Activated naive CD4-positive, alpha-beta T cell treated with anti-CD3 and anti-CD28 coated beads for 36 hours (primary cell): ENCODE results near the gene KIF1A. TPM values are rescaled to one million over a fixed set of nuclear protein-coding genes. Genes with fewer than 3 reads are reported as not detected.
"Not testable (repeated sequence)": the region's sequence is repeated elsewhere in the genome, so short reads cannot be mapped to it uniquely, and the experiment has no call there.

ENCODE experiments used
- CTCF ChIA-PET: fragments of 350-600 bp; sonication (Branson Sonifier 250); formaldehyde crosslinking; loops from one replicate; lab custom pipeline; 2021; ENCODE audit warnings: antibody characterized with exemption; lab: Charles Lee
- DNase-seq: peaks from one replicate; pipeline ENCODE4 v3.0.0-alpha.2; 2020
- H3K27ac Mint-ChIP-seq: one replicate; pipeline ENCODE4 v1.8.0; 2021; ENCODE audit warnings: mild to moderate bottlenecking, mixed read lengths
- H3K27me3 Mint-ChIP-seq: one replicate; pipeline ENCODE4 v1.8.0; 2021; ENCODE audit warnings: low read depth, mixed read lengths
- H3K36me3 Mint-ChIP-seq: one replicate; pipeline ENCODE4 v1.8.0; 2021; ENCODE audit warnings: low read depth, mixed read lengths
- H3K4me1 Mint-ChIP-seq: one replicate; pipeline ENCODE4 v1.8.0; 2021; ENCODE audit warnings: low read depth, mixed read lengths
- H3K4me3 Mint-ChIP-seq: one replicate; pipeline ENCODE4 v1.8.0; 2021; ENCODE audit warnings: mild to moderate bottlenecking, moderate library complexity, mixed read lengths
- H3K9me3 Mint-ChIP-seq: one replicate; pipeline ENCODE4 v1.8.0; 2021; ENCODE audit warnings: mixed read lengths
- intact Hi-C: fragments of 100-400 bp; cut with micrococcal nuclease; formaldehyde crosslinking; loops from one replicate; pipeline ENCODE4 v1.15.1; 2023
- total RNA-seq, 2 experiments: library from RNA; stranded (reverse); gene quantifications; one replicate each; pipeline ENCODE4 v1.2.3, GENCODE V29; 2021

The KIF1A gene
- total RNA-seq, 2 experiments from 2014 or later, result 8.4 TPM

DNA sequence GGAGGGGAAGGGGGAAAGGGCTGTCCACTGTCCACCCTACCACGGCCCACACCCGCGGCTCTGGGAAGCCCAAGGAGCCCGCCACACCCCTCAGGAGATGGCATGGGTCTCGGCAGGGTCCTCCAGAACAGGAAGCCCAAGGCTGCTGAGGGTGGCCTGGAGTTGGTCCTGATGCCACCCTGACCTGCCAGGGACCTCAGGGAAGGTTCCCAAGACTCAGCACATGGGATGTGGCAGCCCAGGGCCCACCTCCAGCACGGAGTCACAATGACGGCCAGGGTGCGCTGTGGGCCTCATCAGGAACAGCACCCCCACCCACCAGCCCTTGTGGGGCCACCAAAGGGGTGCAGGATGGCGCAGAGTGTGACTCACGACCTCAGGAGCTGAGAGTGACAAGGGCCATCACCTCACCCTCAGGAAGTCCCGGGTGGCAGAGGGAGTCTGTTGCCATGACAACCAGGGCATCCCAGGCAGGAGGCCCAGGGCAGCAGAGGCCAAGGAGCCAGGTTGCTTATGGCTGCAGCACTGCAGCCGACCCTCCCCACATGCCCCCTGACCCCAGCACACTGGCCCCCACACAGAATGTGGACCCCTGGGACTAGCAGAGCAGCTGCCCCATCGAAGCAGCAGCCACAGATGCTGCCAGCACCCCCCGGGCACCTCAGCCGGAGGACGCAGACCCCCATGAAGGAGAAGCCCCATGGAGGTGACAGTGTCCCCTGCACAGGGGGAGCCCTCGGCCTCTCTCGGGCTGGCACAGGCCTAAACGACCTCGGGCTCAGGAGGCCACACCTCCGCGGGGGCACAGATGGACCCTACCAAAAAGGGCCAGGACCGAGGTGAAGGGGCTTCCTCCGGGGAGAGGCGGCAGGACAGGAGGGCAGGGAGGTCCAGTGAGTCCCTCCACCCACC is 34.3 kb downstream of the KIF1A start:
- Mint-ChIP-seq H3K27ac (no peak overlapping the region), H3K4me3 (no peak overlapping the region), H3K4me1 (no peaks in the 10 kb centered on the region), H3K9me3 (no peaks in the 10 kb centered on the region), H3K36me3 (no peaks in the 10 kb centered on the region), H3K27me3 (no peaks in the 10 kb centered on the region)
- peak; percentile 10 for DNase-seq
- CTCF ChIA-PET, result no interaction called here
- intact Hi-C loops, result no loop called here

DNA sequence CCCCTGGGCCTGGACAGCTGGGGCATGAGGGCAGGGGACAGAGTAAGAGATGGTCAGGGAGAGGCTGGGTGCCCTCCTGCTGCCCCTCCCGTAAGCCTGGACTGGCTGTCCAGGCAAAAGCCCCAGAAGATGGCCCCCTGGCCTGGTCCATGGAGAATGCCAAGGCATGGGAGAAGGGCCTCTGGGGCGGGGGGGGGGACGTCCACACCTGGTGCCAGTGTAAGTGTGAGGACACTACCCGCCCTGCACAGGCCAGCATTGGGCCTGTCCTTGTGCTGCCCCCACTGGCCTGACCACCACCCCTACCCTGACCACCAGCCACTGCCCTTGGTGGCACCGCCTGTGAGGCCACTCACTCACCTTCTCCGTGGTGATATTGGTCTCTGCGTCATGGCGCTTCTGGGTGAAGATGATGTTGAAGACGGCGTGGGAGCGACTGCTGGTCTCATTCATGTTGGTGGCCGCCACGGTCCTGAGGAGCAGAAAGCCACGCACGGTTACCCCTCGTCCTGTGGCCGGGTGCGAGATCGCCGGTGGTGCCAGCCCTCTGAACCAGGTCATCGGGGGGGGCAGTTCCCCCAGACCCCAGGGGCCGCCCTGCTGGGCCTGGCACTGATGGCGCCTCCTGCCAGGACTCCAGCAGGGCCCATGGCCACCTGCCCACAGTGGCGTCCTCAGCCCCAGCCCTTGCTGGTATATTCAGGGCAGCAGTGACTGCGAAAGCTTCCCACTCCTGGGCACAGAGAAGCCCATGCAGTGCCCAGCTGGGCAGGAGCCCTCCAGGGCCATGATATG is 35.2 kb downstream of the KIF1A start:
- no peaks in the 10 kb centered on the region for H3K27me3 Mint-ChIP-seq
- CTCF ChIA-PET, result no interaction called here
- H3K4me1 Mint-ChIP-seq, result no peaks in the 10 kb centered on the region
- H3K9me3 Mint-ChIP-seq, result no peaks in the 10 kb centered on the region
- H3K27ac Mint-ChIP-seq, result no peak overlapping the region
- H3K36me3 Mint-ChIP-seq, result no peaks in the 10 kb centered on the region
- no peak for DNase-seq
- intact Hi-C loops, result no loop called here
- H3K4me3 Mint-ChIP-seq, result no peak overlapping the region

DNA sequence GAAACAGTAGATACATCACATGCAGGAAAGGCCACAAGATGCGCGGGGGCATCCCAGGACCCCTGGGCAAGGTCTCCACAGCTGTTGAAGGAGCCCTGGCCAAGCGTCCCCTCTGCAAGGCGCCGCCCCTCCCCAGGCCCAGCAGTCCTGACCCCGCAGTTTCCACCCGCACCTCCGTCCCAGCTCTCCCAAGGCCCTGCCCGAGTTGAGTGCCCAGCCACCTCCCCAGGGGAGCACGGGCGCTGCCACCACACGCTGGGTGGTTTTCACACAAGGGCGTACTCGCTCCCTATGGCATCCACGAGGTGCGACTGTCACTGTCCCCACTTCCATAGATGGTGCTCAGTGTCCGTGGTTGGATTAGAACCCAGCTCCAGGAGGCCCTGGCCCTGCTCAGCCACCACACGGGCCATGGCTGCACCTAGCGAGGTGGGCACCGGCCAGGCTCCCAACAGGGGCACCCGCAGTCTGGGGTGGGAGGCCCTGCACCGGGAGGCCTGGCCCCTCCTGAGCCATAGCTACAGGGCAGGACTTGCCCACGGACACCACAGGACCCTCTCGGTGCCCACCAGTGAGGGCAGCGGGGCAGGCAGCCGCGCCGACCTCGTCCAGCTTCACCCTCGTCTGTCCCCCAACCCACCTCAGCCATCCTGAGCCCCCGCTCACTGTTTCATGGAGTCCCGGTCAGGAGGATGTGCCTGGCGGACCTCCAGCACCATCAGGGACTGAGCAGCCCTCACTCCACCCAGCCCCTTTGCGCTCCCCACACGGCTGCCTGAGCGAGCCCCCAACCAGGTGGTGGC is 36.0 kb downstream of the KIF1A start:
- no peaks in the 10 kb centered on the region for H3K36me3 Mint-ChIP-seq
- no peak overlapping the region for H3K4me3 Mint-ChIP-seq
- H3K27me3 Mint-ChIP-seq, result no peaks in the 10 kb centered on the region
- H3K4me1 Mint-ChIP-seq, result no peaks in the 10 kb centered on the region
- H3K9me3 Mint-ChIP-seq, result no peaks in the 10 kb centered on the region
- DNase-seq, result no peak
- H3K27ac Mint-ChIP-seq, result no peak overlapping the region
- intact Hi-C loops, result no loop called here
- CTCF ChIA-PET, result no interaction called here

DNA sequence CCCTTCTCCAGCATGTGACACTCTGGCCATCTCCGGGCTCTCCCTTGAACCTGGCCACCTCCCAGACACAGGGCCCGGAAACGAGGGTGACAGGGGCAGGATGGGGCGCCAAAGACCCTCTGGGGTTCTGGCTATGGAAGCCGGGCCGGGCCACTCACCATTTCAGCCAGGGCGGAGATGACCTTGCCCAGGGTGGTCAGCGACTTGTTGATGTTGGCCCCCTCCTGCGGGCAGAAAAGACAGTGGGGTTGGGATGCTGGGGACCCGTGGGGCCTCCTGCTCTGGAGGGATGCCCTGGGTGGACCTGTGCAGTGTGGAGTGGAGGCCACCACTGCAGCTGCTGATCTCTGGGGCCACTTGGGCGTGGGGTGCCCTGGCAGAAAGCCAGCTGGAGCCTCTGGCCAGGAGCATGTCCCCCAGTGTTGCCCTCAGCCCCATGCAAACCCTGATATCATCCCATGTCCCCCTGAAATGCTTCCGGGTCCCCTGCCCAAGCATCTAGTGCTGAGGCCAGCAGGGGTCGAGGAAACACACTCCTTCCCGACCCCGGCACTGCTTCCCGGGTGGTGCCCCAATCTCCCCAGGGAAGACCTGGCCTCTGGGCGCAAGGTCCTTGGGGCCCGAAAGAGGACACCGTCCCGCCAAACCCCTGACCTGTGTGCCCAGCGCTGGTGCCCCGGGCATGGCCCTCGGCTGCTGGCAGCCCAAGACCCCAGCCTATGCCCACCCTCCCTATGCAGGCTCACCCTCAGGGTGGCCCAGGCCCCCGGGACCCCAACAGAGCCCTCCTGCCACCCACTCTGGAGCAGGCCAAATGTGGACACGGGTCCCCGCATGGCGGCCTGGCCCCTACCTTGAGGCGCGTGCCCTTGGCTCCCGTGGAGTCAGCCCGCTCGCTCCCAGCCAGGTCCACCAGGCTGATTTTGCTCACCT is 36.9 kb downstream of the KIF1A start:
- H3K27me3 Mint-ChIP-seq, result no peaks in the 10 kb centered on the region
- CTCF ChIA-PET, result no interaction called here
- H3K4me3 Mint-ChIP-seq, result no peak overlapping the region
- no peaks in the 10 kb centered on the region for H3K9me3 Mint-ChIP-seq
- intact Hi-C loops, result no loop called here
- H3K4me1 Mint-ChIP-seq, result no peaks in the 10 kb centered on the region
- no peak for DNase-seq
- H3K27ac Mint-ChIP-seq, result no peak overlapping the region
- H3K36me3 Mint-ChIP-seq, result no peaks in the 10 kb centered on the region

DNA sequence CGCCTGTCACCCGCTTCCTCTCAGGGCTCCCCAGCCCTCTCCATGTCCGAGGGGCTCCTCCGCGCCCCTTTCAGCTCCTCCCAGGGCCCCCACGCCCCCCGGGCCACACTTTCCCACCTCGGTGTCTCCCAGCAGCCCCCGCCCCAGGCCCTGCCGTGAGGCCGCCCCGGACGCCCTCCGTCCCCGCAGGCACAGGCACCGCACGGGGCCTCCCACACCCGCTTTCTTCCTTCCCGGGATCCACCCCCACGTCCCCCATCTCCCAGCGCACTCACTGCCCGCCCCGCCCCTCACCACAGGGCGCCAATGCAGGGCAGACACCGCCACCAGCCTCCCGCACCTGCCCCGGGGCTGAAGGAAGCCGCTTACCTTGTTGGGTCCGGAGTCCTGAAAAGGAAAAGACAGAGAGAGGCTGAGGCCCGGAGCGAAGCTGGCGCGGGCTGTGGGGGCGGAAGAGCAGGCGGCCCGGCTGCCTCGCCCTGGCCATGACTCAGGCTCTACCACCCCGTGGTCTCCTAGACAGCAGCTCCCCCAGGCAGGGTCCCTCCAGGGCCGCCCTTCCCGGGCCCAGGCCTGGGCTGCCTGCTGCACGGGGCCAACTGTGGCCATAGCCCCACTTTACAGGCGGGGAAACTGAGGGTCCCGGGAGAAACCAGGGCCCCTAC is 37.7 kb downstream of the KIF1A start:
- Mint-ChIP-seq H3K4me1 (no peaks in the 10 kb centered on the region), H3K4me3 (no peak overlapping the region), H3K27me3 (no peaks in the 10 kb centered on the region), H3K9me3 (no peaks in the 10 kb centered on the region), H3K36me3 (no peaks in the 10 kb centered on the region), H3K27ac (no peak overlapping the region)
- no peak for DNase-seq
- CTCF ChIA-PET, result no interaction called here
- intact Hi-C loops, result no loop called here

DNA sequence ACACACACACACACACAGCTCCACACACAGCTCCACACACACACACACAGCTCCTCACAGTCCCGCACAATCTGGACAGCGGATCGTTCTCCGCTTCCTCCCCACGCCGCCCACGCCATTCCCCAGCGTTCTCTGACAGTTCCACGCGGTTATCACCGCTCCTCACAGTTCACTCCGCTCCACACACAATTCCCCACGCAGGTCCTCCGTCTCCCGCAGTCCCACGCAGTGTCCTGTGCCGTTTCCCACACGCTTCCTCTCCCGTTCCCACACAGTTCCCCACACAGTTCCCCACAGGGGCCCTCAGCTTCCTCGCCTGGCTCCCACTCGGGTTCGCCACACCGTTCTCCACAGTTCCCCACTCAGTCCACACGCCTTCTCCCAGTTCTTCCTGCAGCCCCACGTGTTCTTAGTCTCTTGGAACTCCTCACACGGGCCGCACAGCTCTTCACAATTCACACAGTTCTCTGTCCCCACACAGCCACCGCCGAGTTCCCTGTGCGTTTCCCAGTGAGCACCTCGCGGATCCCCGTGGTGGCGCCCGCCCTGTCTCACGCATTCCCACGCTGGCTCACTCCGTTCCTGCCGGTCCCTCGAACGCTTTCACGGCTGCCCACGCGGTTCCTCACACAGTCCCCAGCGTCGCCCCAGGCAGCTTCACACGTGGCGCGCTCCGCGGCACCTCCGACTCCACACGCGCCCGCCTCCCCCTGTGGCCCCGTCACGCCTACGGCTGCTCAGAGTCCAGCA is 38.4 kb downstream of the KIF1A start:
- Mint-ChIP-seq H3K4me1 (no peaks in the 10 kb centered on the region), H3K27ac (no peak overlapping the region), H3K9me3 (no peaks in the 10 kb centered on the region), H3K27me3 (no peaks in the 10 kb centered on the region), H3K36me3 (no peaks in the 10 kb centered on the region), H3K4me3 (no peak overlapping the region)
- intact Hi-C loops, result no loop called here
- CTCF ChIA-PET, result no interaction called here
- DNase-seq, result no peak

DNA sequence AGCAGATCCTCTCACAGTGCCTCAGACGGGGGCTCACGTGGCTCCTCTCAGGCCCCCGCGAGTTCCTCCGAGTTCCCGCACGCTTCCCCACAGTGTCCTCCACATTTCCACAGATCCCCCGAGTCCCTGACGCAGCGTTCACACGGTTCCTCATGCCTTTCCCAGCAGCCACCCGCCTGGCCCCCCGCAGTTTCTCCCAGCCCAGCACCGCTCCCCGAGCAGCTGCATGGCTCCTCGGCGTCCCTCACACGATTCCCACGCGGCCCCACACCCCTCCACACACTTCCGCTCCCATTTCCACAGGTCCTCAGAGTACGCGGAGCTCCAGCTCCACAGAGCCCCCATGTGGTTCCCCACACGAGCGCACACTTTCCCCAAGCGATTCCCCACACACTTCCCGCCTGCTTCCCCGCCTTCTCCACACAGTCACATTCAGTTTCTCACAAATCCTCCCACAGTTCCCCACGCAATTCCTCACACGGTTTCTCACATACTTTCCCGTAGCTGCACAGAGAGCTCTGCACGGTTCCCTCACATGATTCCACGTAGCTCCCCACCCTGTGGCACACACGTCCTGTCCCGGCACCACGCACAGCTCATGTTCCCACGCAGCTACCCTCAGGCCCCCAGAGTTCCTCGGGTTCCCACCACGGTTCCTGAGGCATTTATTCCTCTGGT is 39.9 kb downstream of the KIF1A start:
- no peaks in the 10 kb centered on the region for H3K9me3 Mint-ChIP-seq
- H3K4me1 Mint-ChIP-seq, result no peaks in the 10 kb centered on the region
- DNase-seq, result no peak
- H3K27me3 Mint-ChIP-seq, result no peaks in the 10 kb centered on the region
- no peaks in the 10 kb centered on the region for H3K36me3 Mint-ChIP-seq
- intact Hi-C loops, result no loop called here
- CTCF ChIA-PET, result interaction anchor here (0.9 kb wide), 1 partner anchor 163 kb away, joined by 3 read pairs; no protein-coding TSS in a partner anchor
- H3K27ac Mint-ChIP-seq, result no peak overlapping the region
- H3K4me3 Mint-ChIP-seq, result no peak overlapping the region

DNA sequence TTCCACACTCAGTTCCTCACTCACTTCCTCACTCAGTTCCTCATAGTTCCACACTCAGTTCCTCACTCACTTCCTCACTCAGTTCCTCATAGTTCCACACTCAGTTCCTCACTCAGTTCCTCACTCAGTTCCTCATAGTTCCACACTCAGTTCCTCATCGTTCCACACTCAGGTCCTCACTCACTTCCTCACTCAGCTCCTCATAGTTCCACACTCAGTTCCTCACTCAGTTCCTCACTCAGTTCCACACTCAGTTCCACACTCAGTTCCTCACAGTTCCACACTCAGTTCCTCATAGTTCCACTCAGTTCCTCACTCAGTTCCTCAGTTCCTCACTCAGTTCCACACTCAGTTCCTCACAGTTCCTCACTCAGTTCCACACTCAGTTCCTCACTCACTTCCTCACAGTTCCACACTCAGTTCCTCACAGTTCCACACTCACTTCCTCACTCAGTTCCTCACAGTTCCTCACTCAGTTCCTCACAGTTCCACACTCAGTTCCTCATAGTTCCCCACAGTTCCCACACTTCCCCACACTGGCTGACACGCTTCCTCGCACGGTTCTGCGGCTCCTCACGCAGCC is 40.7 kb downstream of the KIF1A start:
- CTCF ChIA-PET, H3K27me3 Mint-ChIP-seq, H3K27ac Mint-ChIP-seq, intact Hi-C loops, H3K36me3 Mint-ChIP-seq, H3K9me3 Mint-ChIP-seq, DNase-seq, H3K4me1 Mint-ChIP-seq, H3K4me3 Mint-ChIP-seq: not testable (repeated sequence)

DNA sequence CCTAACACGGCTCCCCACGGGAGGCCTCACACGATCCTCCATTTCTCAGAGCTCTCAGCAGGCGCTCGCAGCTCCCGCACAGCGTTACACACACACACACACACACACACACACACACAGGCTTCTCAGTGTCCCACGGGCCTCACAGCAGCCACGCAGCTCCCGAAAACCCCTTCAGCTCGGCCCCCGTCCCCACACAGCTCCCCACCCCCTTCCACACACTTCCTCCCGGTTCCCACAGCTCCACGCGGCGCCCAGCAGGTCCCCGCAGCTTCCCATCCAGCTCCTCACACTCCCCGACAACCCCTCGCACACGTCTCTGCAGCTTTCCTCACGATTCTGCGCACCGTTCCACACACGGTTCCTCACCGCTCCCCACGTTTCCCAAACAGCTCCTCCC is 41.6 kb downstream of the KIF1A start:
- Mint-ChIP-seq H3K27me3 (no peaks in the 10 kb centered on the region), H3K36me3 (no peaks in the 10 kb centered on the region), H3K4me1 (no peaks in the 10 kb centered on the region), H3K27ac (no peak overlapping the region), H3K9me3 (no peaks in the 10 kb centered on the region), H3K4me3 (no peak overlapping the region)
- intact Hi-C loops, result no loop called here
- DNase-seq, result no peak
- CTCF ChIA-PET, result no interaction called here

DNA sequence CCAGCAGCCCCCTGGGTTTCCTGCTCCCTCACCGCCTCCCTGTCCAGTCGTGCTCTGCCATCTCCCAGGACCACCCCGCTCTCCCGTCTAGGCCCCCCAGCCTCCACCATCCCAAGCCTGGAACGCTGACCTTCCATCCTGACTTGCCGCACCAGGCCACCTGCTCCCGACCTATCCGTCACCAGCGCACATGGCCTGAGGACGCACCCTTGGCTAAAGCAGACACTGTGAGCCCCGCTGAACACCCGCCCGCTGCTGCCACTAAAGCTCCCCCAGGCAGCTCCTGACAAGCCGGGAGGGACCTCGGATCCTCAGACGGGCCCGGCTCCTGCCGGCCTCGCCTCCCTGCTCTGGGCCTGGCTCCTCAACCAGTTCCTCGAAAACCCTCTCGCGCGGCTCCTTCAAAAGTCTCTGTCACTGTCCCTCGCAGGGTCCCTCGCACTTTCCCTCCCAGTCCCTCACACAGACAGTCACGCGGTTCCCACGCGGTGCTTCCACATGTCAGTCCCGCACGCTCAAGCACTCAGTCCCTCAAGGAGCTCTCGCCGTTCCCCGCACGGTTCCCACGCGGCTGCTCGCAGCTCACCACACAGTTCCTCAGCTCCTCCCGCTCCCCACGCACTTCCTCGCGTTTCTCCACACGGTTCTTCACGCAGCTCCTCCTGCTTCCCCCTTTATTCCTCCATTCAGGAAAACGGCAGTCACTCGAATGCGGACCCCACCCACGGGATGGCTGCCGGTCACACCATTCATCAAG is 42.4 kb downstream of the KIF1A start:
- H3K4me1 Mint-ChIP-seq, result no peaks in the 10 kb centered on the region
- no peak overlapping the region for H3K27ac Mint-ChIP-seq
- H3K36me3 Mint-ChIP-seq, result no peaks in the 10 kb centered on the region
- no peaks in the 10 kb centered on the region for H3K9me3 Mint-ChIP-seq
- no peak overlapping the region for H3K4me3 Mint-ChIP-seq
- H3K27me3 Mint-ChIP-seq, result no peaks in the 10 kb centered on the region
- CTCF ChIA-PET, result no interaction called here
- no peak for DNase-seq
- intact Hi-C loops, result no loop called here
